ENCODE data around the gene AP1S1.

DNA sequence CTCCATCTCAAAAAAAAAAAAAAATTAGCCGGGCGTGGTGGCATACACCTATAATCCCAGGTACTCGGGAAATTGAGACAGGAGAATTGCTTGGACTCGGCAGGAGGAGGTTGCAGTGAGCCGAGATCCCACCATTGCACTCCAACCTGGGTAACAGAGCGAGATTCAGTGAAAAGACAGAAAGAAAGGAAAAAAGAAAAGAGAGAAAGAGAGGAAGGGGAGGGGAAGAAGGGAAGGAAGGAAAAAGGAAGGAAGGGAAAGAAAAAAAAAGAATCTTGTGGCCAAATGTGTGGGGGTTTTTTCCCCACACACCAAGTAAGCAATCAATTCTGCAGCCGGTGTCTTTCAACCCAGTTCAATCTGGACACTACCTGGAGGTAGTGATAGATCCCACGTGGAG lies 34.8 kb downstream of the AP1S1 start:
- no peak for TF ChIP-seq EZH2 (optimal IDR thresholded peaks at IDR 0.05; ENCODE audit: low read depth, low read length)
- TF ChIP-seq, protein P1, sequence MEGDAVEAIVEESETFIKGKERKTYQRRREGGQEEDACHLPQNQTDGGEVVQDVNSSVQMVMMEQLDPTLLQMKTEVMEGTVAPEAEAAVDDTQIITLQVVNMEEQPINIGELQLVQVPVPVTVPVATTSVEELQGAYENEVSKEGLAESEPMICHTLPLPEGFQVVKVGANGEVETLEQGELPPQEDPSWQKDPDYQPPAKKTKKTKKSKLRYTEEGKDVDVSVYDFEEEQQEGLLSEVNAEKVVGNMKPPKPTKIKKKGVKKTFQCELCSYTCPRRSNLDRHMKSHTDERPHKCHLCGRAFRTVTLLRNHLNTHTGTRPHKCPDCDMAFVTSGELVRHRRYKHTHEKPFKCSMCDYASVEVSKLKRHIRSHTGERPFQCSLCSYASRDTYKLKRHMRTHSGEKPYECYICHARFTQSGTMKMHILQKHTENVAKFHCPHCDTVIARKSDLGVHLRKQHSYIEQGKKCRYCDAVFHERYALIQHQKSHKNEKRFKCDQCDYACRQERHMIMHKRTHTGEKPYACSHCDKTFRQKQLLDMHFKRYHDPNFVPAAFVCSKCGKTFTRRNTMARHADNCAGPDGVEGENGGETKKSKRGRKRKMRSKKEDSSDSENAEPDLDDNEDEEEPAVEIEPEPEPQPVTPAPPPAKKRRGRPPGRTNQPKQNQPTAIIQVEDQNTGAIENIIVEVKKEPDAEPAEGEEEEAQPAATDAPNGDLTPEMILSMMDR (IDR thresholded peaks at IDR 0.05; ENCODE audit: low read length): no peak
